Stomach (tissue), 9 donors: ENCODE data around the gene RUSC2. TPM values are rescaled to one million over a fixed set of nuclear protein-coding genes. Genes with fewer than 3 reads are reported as not detected.

Source experiments
- DNase-seq, 2 donors: peaks; one replicate each; pipeline versions ENCODE4 v3.0.0 to v3.0.0-alpha.2; 2013 to 2019
- H3K27ac ChIP-seq, 5 donors: fragments of 200-600 bp in 4 of 5; sonication (generic) in 4 of 5; one replicate each; pipeline ENCODE4 v1.5.1; 2013 to 2019; ENCODE audit warnings: mild to moderate bottlenecking in 1 of 5, moderate library complexity in 1 of 5
- H3K27me3 ChIP-seq, 3 donors: fragments of 200-600 bp; sonication (generic); one replicate each; pipeline ENCODE4 v1.5.1; 2017 to 2019; ENCODE audit warnings: mixed run types in 1 of 3
- H3K36me3 ChIP-seq, 4 donors: fragments of 200-600 bp; sonication (generic); 1 replicate in 3 of 4; 2 replicates in 1 of 4; pipeline ENCODE4 v1.5.1; 2016 to 2019
- H3K4me1 ChIP-seq, 4 donors: fragments of 200-600 bp; sonication (generic); one replicate each; pipeline ENCODE4 v1.5.1; 2016 to 2019
- H3K4me3 ChIP-seq, 4 donors: fragments of 200-600 bp; sonication (generic) in 3 of 4; one replicate each; pipeline ENCODE4 v1.5.1; 2016 to 2019; ENCODE audit warnings: mild to moderate bottlenecking in 1 of 4
- H3K9me3 ChIP-seq, 4 donors: fragments of 200-600 bp; sonication (generic); one replicate each; pipeline ENCODE4 v1.5.1; 2016 to 2019
- CTCF ChIP-seq, 7 experiments: fragments of 450-650 bp in 4 of 7; fragments of 200-600 bp in 3 of 7; sonication (generic) in 3 of 7; IDR thresholded peaks; one replicate each; pipeline ENCODE4 v1.5.1; 2016 to 2019; ENCODE audit warnings: antibody characterized with exemption in 7 of 7, control low read depth in 2 of 7, mild to moderate bottlenecking in 1 of 7
- EP300 ChIP-seq: sonication (generic); formaldehyde crosslinking; IDR thresholded peaks from one replicate; pipeline ENCODE4 v1.6.1; 2017; ENCODE audit warnings: antibody characterized with exemption
- POLR2A ChIP-seq, 4 donors: fragments of 450-650 bp; IDR thresholded peaks; one replicate each; pipeline ENCODE4 v1.6.1; 2016; ENCODE audit warnings: antibody characterized with exemption in 4 of 4, control low read depth in 2 of 4, mild to moderate bottlenecking in 1 of 4, moderate library complexity in 1 of 4
- POLR2AphosphoS5 ChIP-seq, 3 donors: sonication (generic); formaldehyde crosslinking; IDR thresholded peaks; one replicate each; pipeline ENCODE4 v1.6.1; 2016; ENCODE audit warnings: antibody characterized with exemption in 3 of 3
- WGBS, 5 donors: extraction: QIAGEN DNeasy Blood & Tissue Kit in 3 of 5; methylation state at CpG; one replicate each; pipeline versions ENCODE4 v1.1.5 to v1.1.7; 2013 to 2018; 5-methylcytosine and 5-hydroxymethylcytosine counted together
- intact Hi-C: fragments of 100-400 bp; cut with DNase I; formaldehyde crosslinking; loops from one replicate; pipeline ENCODE4 v1.15.1; 2023; ENCODE audit warnings: low total_unique reads
- polyA plus RNA-seq, 3 donors: library from polyadenylated mRNA; stranded (reverse); fragments of 200-250 nt; gene quantifications; one replicate each; pipeline ENCODE4 v1.2.3, GENCODE V29; 2013
- total RNA-seq, 5 donors: library from RNA; depleted of rRNA; stranded (reverse); fragments of >200 nt; gene quantifications; one replicate each; pipeline versions ENCODE4 v1.1.0 to v1.2.3, GENCODE V29; 2014 to 2016
- donor health status: healthy with polysubstance abuse.
- donor health status: Bipolar disorder and iron deficiency.
- donor health status: healthy.

The RUSC2 gene
- total and polyA plus RNA-seq, 8 donors = 3.4 to 34.8 (median 7.9) TPM

- no peak for TF ChIP-seq POLR2AphosphoS5 (IDR thresholded peaks at IDR 0.05)
- TF ChIP-seq CTCF (IDR thresholded peaks at IDR 0.05) = no peak
- TF ChIP-seq POLR2A (IDR thresholded peaks at IDR 0.05) = no peak
- no peak for TF ChIP-seq EP300
- intact Hi-C loops = no loop called here
- Histone ChIP-seq H3K27ac (no peak overlapping the region), H3K36me3 (peaks cover 0 to under 1% (median 0%) of the 10 kb centered on the region in 4 donors), H3K9me3 (no peaks in the 10 kb centered on the region), H3K4me1 (peaks cover 0 to 50% (median 31%) of the 10 kb centered on the region in 4 donors), H3K27me3 (no peaks in the 10 kb centered on the region), H3K4me3 (no peak overlapping the region)
- no peak for DNase-seq
- 21 to 52% (median 23%) methylated on average over 1 of the region's 1 CpG for whole genome bisulfite sequencing, 5 donors
Observed at GRCh38 chr9:35501946-35502345, 12.0 kb downstream of the RUSC2 start.

- intact Hi-C loops = no loop called here
- H3K9me3 ChIP-seq = no peaks in the 10 kb centered on the region
- DNase-seq = no peak
- no peaks in the 10 kb centered on the region for H3K27me3 ChIP-seq
- peaks cover 8 to 45% (median 15%) of the 10 kb centered on the region in 4 donors for H3K4me1 ChIP-seq
- no peak overlapping the region for H3K27ac ChIP-seq
- no peak overlapping the region for H3K4me3 ChIP-seq
- 91 to 96% (median 92%) methylated on average over 2 of the region's 2 CpGs for WGBS, 5 donors
- TF ChIP-seq POLR2A (IDR thresholded peaks at IDR 0.05) = no peak
- TF ChIP-seq EP300 = no peak
- no peak for TF ChIP-seq CTCF (IDR thresholded peaks at IDR 0.05)
- TF ChIP-seq POLR2AphosphoS5 (IDR thresholded peaks at IDR 0.05) = no peak
- no peaks in the 10 kb centered on the region for H3K36me3 ChIP-seq
Observed at GRCh38 chr9:35506359-35506758, 16.4 kb downstream of the RUSC2 start.

- 60 to 72% (median 68%) methylated on average over 3 of the region's 3 CpGs for WGBS, 5 donors
- Histone ChIP-seq H3K4me1 (peaks cover 15 to 56% (median 22%) of the 10 kb centered on the region in 4 donors), H3K27me3 (no peaks in the 10 kb centered on the region), H3K36me3 (no peaks in the 10 kb centered on the region), H3K4me3 (no peak overlapping the region), H3K27ac (no peak overlapping the region), H3K9me3 (no peaks in the 10 kb centered on the region)
- no peak for DNase-seq
- intact Hi-C loops = no loop called here
- TF ChIP-seq CTCF (IDR thresholded peaks at IDR 0.05) (no peak), POLR2A (IDR thresholded peaks at IDR 0.05) (no peak), POLR2AphosphoS5 (IDR thresholded peaks at IDR 0.05) (no peak), EP300 (no peak)
Observed at GRCh38 chr9:35508069-35508468, 18.2 kb downstream of the RUSC2 start.

GRCh38 chr9:35510383-35510753, 20.5 kb downstream of the RUSC2 start:
- Histone ChIP-seq H3K27me3 (no peaks in the 10 kb centered on the region), H3K27ac (peak overlapping the region; percentile 69 to 89 (median 82)), H3K9me3 (no peaks in the 10 kb centered on the region), H3K4me3 (no peak overlapping the region), H3K4me1 (peaks cover 15 to 63% (median 22%) of the 10 kb centered on the region in 4 donors), H3K36me3 (no peaks in the 10 kb centered on the region)
- TF ChIP-seq POLR2A (IDR thresholded peaks at IDR 0.05) = no peak
- intact Hi-C loops = no loop called here
- WGBS, 5 donors = 21 to 34% (median 31%) methylated on average over 3 of the region's 3 CpGs
- DNase-seq = no peak

GRCh38 chr9:35510754-35511428, 21.0 kb downstream of the RUSC2 start:
- H3K9me3 ChIP-seq = no peaks in the 10 kb centered on the region
- intact Hi-C loops = no loop called here
- 26 to 46% (median 29%) methylated on average over 3 of the region's 3 CpGs for WGBS, 5 donors
- peak; percentile 51 to 86 for DNase-seq
- no peaks in the 10 kb centered on the region for H3K36me3 ChIP-seq
- peaks cover 15 to 64% (median 22%) of the 10 kb centered on the region in 4 donors for H3K4me1 ChIP-seq
- H3K27ac ChIP-seq = peak overlapping the region; percentile 69 to 89 (median 82)
- no peak overlapping the region for H3K4me3 ChIP-seq
- no peaks in the 10 kb centered on the region for H3K27me3 ChIP-seq
- TF ChIP-seq EP300 (no peak), POLR2A (IDR thresholded peaks at IDR 0.05) (no peak), CTCF (IDR thresholded peaks at IDR 0.05) (peak in 2 of 7 experiments; percentile 4 to 33), POLR2AphosphoS5 (IDR thresholded peaks at IDR 0.05) (peak; percentile 61 to 80 (median 79))
